Gastrocnemius medialis (tissue), 4 donors: Measurements from ENCODE around the gene PIP4K2B.
"Not testable (repeated sequence)": the region's sequence is repeated elsewhere in the genome, so short reads cannot be mapped to it uniquely, and the experiment has no call there.

Experiments used
- CTCF ChIP-seq, 5 experiments: fragments of 450-650 bp in 3 of 5; fragments of 200-600 bp in 2 of 5; sonication (generic) in 2 of 5; IDR thresholded peaks in 4 of 5; conservative IDR thresholded peaks in 1 of 5; 1 replicate in 4 of 5; 2 replicates in 1 of 5; pipeline ENCODE4 v1.5.1; 2016 to 2019; ENCODE audit warnings: antibody characterized with exemption in 5 of 5, mild to moderate bottlenecking in 3 of 5, moderate library complexity in 3 of 5
- POLR2A ChIP-seq, 2 donors: fragments of 450-650 bp; IDR thresholded peaks; one replicate each; pipeline ENCODE4 v1.6.1; 2017; ENCODE audit warnings: antibody characterized with exemption in 2 of 2, mild to moderate bottlenecking in 2 of 2, moderate library complexity in 2 of 2

DNA sequence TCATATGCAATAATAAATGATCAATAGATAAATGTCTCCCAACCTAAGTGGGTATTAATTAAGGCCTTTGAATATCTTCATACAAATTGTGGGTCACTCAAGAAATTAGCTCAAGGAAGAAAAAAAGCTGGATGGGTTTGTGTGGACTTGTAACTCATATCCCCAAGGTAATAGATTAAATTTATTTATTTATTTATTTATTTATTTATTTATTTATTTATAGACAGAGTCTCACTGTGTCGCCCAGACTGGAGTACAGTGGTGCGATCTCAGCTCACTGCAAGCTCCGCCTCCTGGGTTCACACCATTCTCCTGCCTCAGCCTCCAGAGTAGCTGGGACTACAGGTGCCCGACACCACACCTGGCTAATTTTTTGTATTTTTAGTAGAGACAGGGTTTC lies 11.4 kb downstream of the PIP4K2B start:
- not testable (repeated sequence) for TF ChIP-seq CTCF (IDR thresholded peaks at IDR 0.05 in 4 of 5, conservative IDR thresholded peaks at IDR 0.05 in 1 of 5); POLR2A (IDR thresholded peaks at IDR 0.05)
